ENCODE data around the gene FKBP15. TPM values are rescaled to one million over a fixed set of nuclear protein-coding genes. Genes with fewer than 3 reads are reported as not detected.
A peak's percentile ranks its signal among the peaks of the same experiment; 100 is the strongest.

Gene FKBP15
- total and polyA plus RNA-seq, 2 of the 8 experiments (the other 6 are each of a cell fraction or from before 2014, with no cell fraction given): 9.9 to 13.8 TPM

- TF ChIP-seq SIN3A (conservative IDR thresholded peaks at IDR 0.05 in 1 of 2, IDR thresholded peaks at IDR 0.05 in 1 of 2; ENCODE audit: low read depth in 1 of 2, low read length in 2 of 2) (peak; percentile 80 to 92; a peak in 3 of 4 replicates), MAFK (IDR thresholded peaks at IDR 0.05; ENCODE audit: low read depth, low read length) (no peak), NRF1 (IDR thresholded peaks at IDR 0.05; ENCODE audit: low read depth, low read length) (no peak), CTBP2 (IDR thresholded peaks at IDR 0.05; ENCODE audit: borderline replicate concordance, insufficient read depth, insufficient read length, low read length) (no peak), TEAD4 (IDR thresholded peaks at IDR 0.05; ENCODE audit: low read depth, low read length) (peak; percentile 2; the same call in 1 of the 2 replicates), TBP (IDR thresholded peaks at IDR 0.05; ENCODE audit: low read depth, low read length) (peak; percentile 87), CHD7 (IDR thresholded peaks at IDR 0.05; ENCODE audit: insufficient replicate concordance, low read length) (no peak), CHD1 (IDR thresholded peaks at IDR 0.05; ENCODE audit: low read depth, low read length) (no peak), BACH1 (IDR thresholded peaks at IDR 0.05; ENCODE audit: low read length) (no peak)
These were observed at the start of gene FKBP15, which contains the start of gene SLC31A1 (continued) for GRCh38 chr9:113221003-113221799.

Data from H1 (cell line).